Peyer's patch (tissue), 4 donors: Measurements from ENCODE around the gene TRPV4.

Source experiments
- CTCF ChIP-seq, 6 experiments: fragments of 450-650 bp in 4 of 6; fragments of 200-600 bp in 2 of 6; sonication (generic) in 1 of 6; IDR thresholded peaks; one replicate each; pipeline ENCODE4 v1.5.1; 2017 to 2019; ENCODE audit warnings: antibody characterized with exemption in 6 of 6, mild to moderate bottlenecking in 3 of 6, moderate library complexity in 1 of 6
- POLR2A ChIP-seq, 2 donors: fragments of 450-650 bp; IDR thresholded peaks; one replicate each; pipeline ENCODE4 v1.5.1; 2017; ENCODE audit warnings: antibody characterized with exemption in 2 of 2, mild to moderate bottlenecking in 2 of 2, moderate library complexity in 2 of 2

GRCh38 chr12:109770861-109771670 is 62.1 kb downstream of the TRPV4 start:
- no peak for TF ChIP-seq CTCF (IDR thresholded peaks at IDR 0.05)
- TF ChIP-seq POLR2A (IDR thresholded peaks at IDR 0.05), result no peak
